ENCODE measurements around the gene TAF11L8. TPM values are rescaled to one million over a fixed set of nuclear protein-coding genes. Genes with fewer than 3 reads are reported as not detected.

TAF11L8 gene
- total and polyA plus RNA-seq, 4 donors = not detected

Small RNA genes lying within 50 kb of the gene (small RNA-seq; reads per million reads assigned to genes)
- gene AC233724.3 (not detected), gene AC233724.6 (not detected), gene AC233724.7 (not detected)

Other genes with a start within 250 kb of the TAF11L8 start
- gene TAF11L2, start 92.7 kb downstream of the TAF11L8 start, total RNA-seq = not detected
- not detected for gene TAF11L2, start 92.7 kb downstream of the TAF11L8 start, polyA plus RNA-seq
- not detected for gene TAF11L3, start 72.6 kb downstream of the TAF11L8 start, total RNA-seq
- gene TAF11L3, start 72.6 kb downstream of the TAF11L8 start, polyA plus RNA-seq = not detected
- not detected for gene TAF11L4, start 69.2 kb downstream of the TAF11L8 start, total RNA-seq
- gene TAF11L4, start 69.2 kb downstream of the TAF11L8 start, polyA plus RNA-seq = not detected
- gene TAF11L5, start 65.7 kb downstream of the TAF11L8 start, total RNA-seq = not detected
- gene TAF11L5, start 65.7 kb downstream of the TAF11L8 start, polyA plus RNA-seq = not detected
- gene TAF11L6, start 62.3 kb downstream of the TAF11L8 start, total RNA-seq = not detected
- not detected for gene TAF11L6, start 62.3 kb downstream of the TAF11L8 start, polyA plus RNA-seq
- not detected for gene TAF11L7, start 5.2 kb downstream of the TAF11L8 start, total RNA-seq
- gene TAF11L7, start 5.2 kb downstream of the TAF11L8 start, polyA plus RNA-seq = not detected
- not detected for gene TAF11L9, start 3.4 kb upstream of the TAF11L8 start, total RNA-seq
- gene TAF11L9, start 3.4 kb upstream of the TAF11L8 start, polyA plus RNA-seq = not detected
- gene TAF11L10, start 6.9 kb upstream of the TAF11L8 start, total RNA-seq = not detected
- not detected for gene TAF11L10, start 6.9 kb upstream of the TAF11L8 start, polyA plus RNA-seq
- gene TAF11L11, start 13.2 kb upstream of the TAF11L8 start, total RNA-seq = not detected
- gene TAF11L11, start 13.2 kb upstream of the TAF11L8 start, polyA plus RNA-seq = not detected
- not detected for gene TAF11L12, start 19.4 kb upstream of the TAF11L8 start, total RNA-seq
- gene TAF11L12, start 19.4 kb upstream of the TAF11L8 start, polyA plus RNA-seq = not detected
- gene TAF11L13, start 41.1 kb upstream of the TAF11L8 start, total RNA-seq = not detected
- not detected for gene TAF11L13, start 41.1 kb upstream of the TAF11L8 start, polyA plus RNA-seq
- gene TAF11L14, start 43.5 kb upstream of the TAF11L8 start, total RNA-seq = not detected
- not detected for gene TAF11L14, start 43.5 kb upstream of the TAF11L8 start, polyA plus RNA-seq